Endothelial cell (in vitro differentiated cells): ENCODE measurements around the gene HS3ST2. TPM values are rescaled to one million over a fixed set of nuclear protein-coding genes. Genes with fewer than 3 reads are reported as not detected.

Experiments used
- DNase-seq: peaks from one replicate; pipeline ENCODE4 v3.0.0; 2021; ENCODE audit warnings: low spot score
- H3K27ac Mint-ChIP-seq: one replicate; pipeline ENCODE4 v1.8.0; 2021; ENCODE audit warnings: mixed read lengths, inconsistent platforms; ENCODE audit not compliant: unreplicated experiment
- H3K27me3 Mint-ChIP-seq: one replicate; pipeline ENCODE4 v1.8.0; 2021; ENCODE audit warnings: mild to moderate bottlenecking, moderate library complexity, mixed read lengths, inconsistent platforms; ENCODE audit not compliant: unreplicated experiment
- H3K36me3 Mint-ChIP-seq: one replicate; pipeline ENCODE4 v1.8.0; 2021; ENCODE audit warnings: mild to moderate bottlenecking, low read depth, mixed read lengths, inconsistent platforms; ENCODE audit not compliant: unreplicated experiment
- H3K4me1 Mint-ChIP-seq: one replicate; pipeline ENCODE4 v1.8.0; 2021; ENCODE audit warnings: mild to moderate bottlenecking, mixed read lengths, inconsistent platforms; ENCODE audit not compliant: unreplicated experiment
- H3K4me3 Mint-ChIP-seq: one replicate; pipeline ENCODE4 v1.8.0; 2021; ENCODE audit warnings: mild to moderate bottlenecking, mixed read lengths, inconsistent platforms; ENCODE audit not compliant: unreplicated experiment
- H3K9me3 Mint-ChIP-seq: one replicate; pipeline ENCODE4 v1.8.0; 2021; ENCODE audit warnings: mixed read lengths, inconsistent platforms; ENCODE audit not compliant: unreplicated experiment
- CTCF ChIP-seq: fragments of 200-600 bp; sonication (generic); IDR thresholded peaks from one replicate; pipeline ENCODE4 v1.5.0; 2021; ENCODE audit warnings: antibody characterized with exemption; ENCODE audit not compliant: unreplicated experiment
- total RNA-seq: library from RNA; stranded (reverse); fragmentation: NEBNext Ultra II Directional; extraction: Animal tissue kit (Norgen Biotek cat#: 25700); gene quantifications from one replicate; pipeline ENCODE4 v1.2.1, GENCODE V29; 2021; ENCODE audit not compliant: unreplicated experiment

HS3ST2 gene
- total RNA-seq, 1 donor from 2014 or later: 2.7 TPM

GRCh38 chr16:22923491-22923890, 109.5 kb downstream of the HS3ST2 start:
- DNase-seq: no peak
- peaks cover 1% of the 10 kb centered on the region for H3K27me3 Mint-ChIP-seq
- H3K4me1 Mint-ChIP-seq: no peaks in the 10 kb centered on the region
- no peaks in the 10 kb centered on the region for H3K36me3 Mint-ChIP-seq
- TF ChIP-seq CTCF: no peak
- no peak overlapping the region for H3K4me3 Mint-ChIP-seq
- H3K27ac Mint-ChIP-seq: no peak overlapping the region
- H3K9me3 Mint-ChIP-seq: no peaks in the 10 kb centered on the region

GRCh38 chr16:22924492-22924891, 110.5 kb downstream of the HS3ST2 start:
- Mint-ChIP-seq H3K4me1 (no peaks in the 10 kb centered on the region), H3K27ac (no peak overlapping the region), H3K9me3 (no peaks in the 10 kb centered on the region), H3K4me3 (no peak overlapping the region), H3K36me3 (no peaks in the 10 kb centered on the region), H3K27me3 (peaks cover 1% of the 10 kb centered on the region)
- no peak for DNase-seq
- TF ChIP-seq CTCF: no peak

GRCh38 chr16:22926105-22926751, 112.3 kb downstream of the HS3ST2 start:
- no peak for TF ChIP-seq CTCF
- no peak for DNase-seq
- Mint-ChIP-seq H3K27me3 (peaks cover 1% of the 10 kb centered on the region), H3K36me3 (no peaks in the 10 kb centered on the region), H3K4me1 (no peaks in the 10 kb centered on the region), H3K9me3 (no peaks in the 10 kb centered on the region), H3K27ac (no peak overlapping the region), H3K4me3 (no peak overlapping the region)

- no peaks in the 10 kb centered on the region for H3K36me3 Mint-ChIP-seq
- H3K4me1 Mint-ChIP-seq: peaks cover 8% of the 10 kb centered on the region
- no peaks in the 10 kb centered on the region for H3K9me3 Mint-ChIP-seq
- no peak overlapping the region for H3K27ac Mint-ChIP-seq
- DNase-seq: no peak
- no peak overlapping the region for H3K4me3 Mint-ChIP-seq
- peaks cover 1% of the 10 kb centered on the region for H3K27me3 Mint-ChIP-seq
- TF ChIP-seq CTCF: no peak
These were observed 113.3 kb downstream of the HS3ST2 start for GRCh38 chr16:22927306-22927705.

- Mint-ChIP-seq H3K27ac (no peak overlapping the region), H3K27me3 (peaks cover 1% of the 10 kb centered on the region), H3K36me3 (no peaks in the 10 kb centered on the region), H3K4me1 (peaks cover 21% of the 10 kb centered on the region), H3K9me3 (no peaks in the 10 kb centered on the region), H3K4me3 (no peak overlapping the region)
- no peak for TF ChIP-seq CTCF
- DNase-seq: no peak
These were observed 115.0 kb downstream of the HS3ST2 start for GRCh38 chr16:22928882-22929435.
